CD14-positive monocyte (primary cell): ENCODE measurements around the gene INSYN2B. TPM values are rescaled to one million over a fixed set of nuclear protein-coding genes. Genes with fewer than 3 reads are reported as not detected.

Experiments
- DNase-seq, 3 donors: peaks; one replicate each; pipeline ENCODE4 v3.0.0-alpha.2; 2011 to 2022
- H2AFZ ChIP-seq: 2 replicates; pipeline ENCODE4 v1.6.0; 2012; ENCODE audit warnings: mild to moderate bottlenecking, low read depth, low read length, inconsistent platforms; ENCODE audit not compliant: insufficient read depth, poor library complexity, severe bottlenecking
- H3K27ac ChIP-seq, 2 donors: 1 replicate in 1 of 2; 2 replicates in 1 of 2; pipeline ENCODE4 v1.5.1; 2012 to 2013; ENCODE audit warnings: low read length in 2 of 2, control low read depth in 1 of 2, inconsistent platforms in 1 of 2, low read depth in 1 of 2, mild to moderate bottlenecking in 1 of 2
- H3K27me3 ChIP-seq, 2 donors: one replicate each; pipeline versions ENCODE4 v1.6.0 to v1.6.1; 2011 to 2013; ENCODE audit warnings: low read length in 2 of 2; ENCODE audit not compliant: control insufficient read depth in 2 of 2, insufficient read depth in 2 of 2
- H3K36me3 ChIP-seq, 2 donors: replicated peaks in 1 of 2; 1 replicate in 1 of 2; 2 replicates in 1 of 2; pipeline versions ENCODE4 v1.5.1 to v1.6.1; 2012 to 2013; ENCODE audit warnings: low read length in 2 of 2, control low read depth in 1 of 2, inconsistent platforms in 1 of 2, mild to moderate bottlenecking in 1 of 2; ENCODE audit not compliant: insufficient read depth in 2 of 2, control insufficient read depth in 1 of 2
- H3K4me1 ChIP-seq, 2 donors: 1 replicate in 1 of 2; 2 replicates in 1 of 2; pipeline versions ENCODE4 v1.5.1 to v1.6.1; 2012 to 2013; ENCODE audit warnings: low read length in 2 of 2, control low read depth in 1 of 2, inconsistent platforms in 1 of 2, mild to moderate bottlenecking in 1 of 2, moderate library complexity in 1 of 2; ENCODE audit not compliant: insufficient read depth in 2 of 2, control insufficient read depth in 1 of 2
- H3K4me2 ChIP-seq: replicated peaks from 2 replicates; pipeline ENCODE3; 2012; ENCODE audit warnings: low read length, moderate library complexity, mild to moderate bottlenecking; ENCODE audit not compliant: poor library complexity, severe bottlenecking; ENCODE audit errors: extremely low read depth
- H3K4me3 ChIP-seq, 3 experiments: fragments of 200-600 bp in 1 of 3; sonication (generic) in 1 of 3; replicated peaks in 1 of 3; 1 replicate in 2 of 3; 2 replicates in 1 of 3; pipeline ENCODE4 v1.5.1; 2011 to 2013; ENCODE audit warnings: low read length in 3 of 3, mild to moderate bottlenecking in 3 of 3, control low read depth in 2 of 3, low read depth in 2 of 3, inconsistent platforms in 1 of 3, moderate library complexity in 1 of 3
- H3K79me2 ChIP-seq: 2 replicates; pipeline ENCODE4 v1.6.0; 2012; ENCODE audit warnings: mild to moderate bottlenecking, control low read depth, inconsistent platforms, low read length, moderate library complexity; ENCODE audit not compliant: insufficient read depth
- H3K9ac ChIP-seq: 2 replicates; pipeline ENCODE4 v1.6.0; 2017; ENCODE audit warnings: low read length, mild to moderate bottlenecking; ENCODE audit not compliant: insufficient read depth, poor library complexity, severe bottlenecking
- H3K9me3 ChIP-seq, 2 donors: replicated peaks in 1 of 2; 1 replicate in 1 of 2; 2 replicates in 1 of 2; pipeline versions ENCODE4 v1.5.1 to v1.6.1; 2012 to 2013; ENCODE audit warnings: low read length in 2 of 2, control low read depth in 1 of 2; ENCODE audit not compliant: control insufficient read depth in 1 of 2, insufficient read depth in 1 of 2
- H4K20me1 ChIP-seq: 2 replicates; pipeline ENCODE4 v1.6.0; 2012; ENCODE audit warnings: mild to moderate bottlenecking, low read length, control low read depth, moderate library complexity; ENCODE audit not compliant: insufficient read depth
- H3K27ac Mint-ChIP-seq, 7 donors: one replicate each; pipeline ENCODE4 v1.8.0; 2020; ENCODE audit warnings: mild to moderate bottlenecking in 7 of 7, mixed read lengths in 7 of 7, moderate library complexity in 6 of 7, inconsistent platforms in 2 of 7
- H3K27me3 Mint-ChIP-seq, 3 donors: one replicate each; pipeline ENCODE4 v1.8.0; 2021 to 2022; ENCODE audit warnings: low read depth in 3 of 3, mild to moderate bottlenecking in 3 of 3, mixed read lengths in 3 of 3, moderate library complexity in 3 of 3, inconsistent platforms in 1 of 3
- H3K36me3 Mint-ChIP-seq, 2 donors: one replicate each; pipeline ENCODE4 v1.8.0; 2020; ENCODE audit warnings: mixed read lengths in 2 of 2, inconsistent platforms in 1 of 2, mild to moderate bottlenecking in 1 of 2
- H3K4me1 Mint-ChIP-seq: one replicate; pipeline ENCODE4 v1.8.0; 2020; ENCODE audit warnings: mild to moderate bottlenecking, mixed read lengths
- H3K4me3 Mint-ChIP-seq, 2 donors: one replicate each; pipeline ENCODE4 v1.8.0; 2020; ENCODE audit warnings: mild to moderate bottlenecking in 2 of 2, mixed read lengths in 2 of 2, moderate library complexity in 1 of 2
- H3K9me3 Mint-ChIP-seq, 7 donors: one replicate each; pipeline ENCODE4 v1.8.0; 2020 to 2022; ENCODE audit warnings: mixed read lengths in 7 of 7, mild to moderate bottlenecking in 6 of 7, moderate library complexity in 6 of 7, inconsistent platforms in 2 of 7
- WGBS: methylation state at CpG from one replicate; pipeline ENCODE4 v1.1.5; 2013; ENCODE audit warnings: missing lambda C conversion rate; ENCODE audit not compliant: insufficient coverage; 5-methylcytosine and 5-hydroxymethylcytosine counted together
- intact Hi-C, 2 donors: fragments of 100-400 bp; cut with micrococcal nuclease; formaldehyde crosslinking; loops; one replicate each; pipeline versions ENCODE4 v1.15.0 to v1.15.1; 2023
- polyA plus RNA-seq, 3 donors: library from polyadenylated mRNA; depleted of rRNA in 1 of 3; unstranded in 2 of 3; stranded (reverse) in 1 of 3; fragments of 300-500 nt in 2 of 3; fragments of >200 nt in 1 of 3; fragmentation: Illumina TruSeq in 2 of 3; gene quantifications; 1 replicate in 2 of 3; 2 replicates in 1 of 3; pipeline ENCODE4 v1.2.3, GENCODE V29; 2012 to 2021
- TF ChIP-seq, protein P1 (sequence below): fragments of 200-600 bp; IDR thresholded peaks from one replicate; pipeline ENCODE4 v1.8.0; 2022; ENCODE audit warnings: antibody characterized with exemption, mild to moderate bottlenecking

INSYN2B gene
- polyA plus RNA-seq, 3 donors: 0.17 TPM; not detected in 2

DNA sequence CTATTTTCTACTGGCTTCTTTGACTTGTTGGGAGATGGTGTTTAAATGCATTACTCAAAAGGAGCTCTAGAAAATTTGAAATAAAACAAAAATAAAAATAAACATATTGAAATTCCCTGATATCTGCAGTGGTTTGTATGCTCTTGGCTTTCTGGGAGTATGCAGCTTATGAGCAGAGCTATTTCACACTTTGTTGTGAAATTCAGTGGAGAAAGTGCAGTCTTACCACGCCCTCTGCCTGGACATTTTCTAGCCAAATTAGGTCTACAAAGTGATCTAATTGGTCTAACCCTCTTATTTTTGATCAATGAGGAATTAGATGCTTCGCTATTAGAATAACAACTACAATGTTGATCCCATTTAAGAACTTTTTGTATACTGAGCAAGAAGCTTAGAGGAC, 66.8 kb downstream of the INSYN2B start:
- H3K27ac Mint-ChIP-seq: no peak overlapping the region
- H3K36me3 Mint-ChIP-seq: peaks cover 37 to 64% of the 10 kb centered on the region in 2 donors
- no peak overlapping the region for H3K4me3 Mint-ChIP-seq
- TF ChIP-seq, protein P1, sequence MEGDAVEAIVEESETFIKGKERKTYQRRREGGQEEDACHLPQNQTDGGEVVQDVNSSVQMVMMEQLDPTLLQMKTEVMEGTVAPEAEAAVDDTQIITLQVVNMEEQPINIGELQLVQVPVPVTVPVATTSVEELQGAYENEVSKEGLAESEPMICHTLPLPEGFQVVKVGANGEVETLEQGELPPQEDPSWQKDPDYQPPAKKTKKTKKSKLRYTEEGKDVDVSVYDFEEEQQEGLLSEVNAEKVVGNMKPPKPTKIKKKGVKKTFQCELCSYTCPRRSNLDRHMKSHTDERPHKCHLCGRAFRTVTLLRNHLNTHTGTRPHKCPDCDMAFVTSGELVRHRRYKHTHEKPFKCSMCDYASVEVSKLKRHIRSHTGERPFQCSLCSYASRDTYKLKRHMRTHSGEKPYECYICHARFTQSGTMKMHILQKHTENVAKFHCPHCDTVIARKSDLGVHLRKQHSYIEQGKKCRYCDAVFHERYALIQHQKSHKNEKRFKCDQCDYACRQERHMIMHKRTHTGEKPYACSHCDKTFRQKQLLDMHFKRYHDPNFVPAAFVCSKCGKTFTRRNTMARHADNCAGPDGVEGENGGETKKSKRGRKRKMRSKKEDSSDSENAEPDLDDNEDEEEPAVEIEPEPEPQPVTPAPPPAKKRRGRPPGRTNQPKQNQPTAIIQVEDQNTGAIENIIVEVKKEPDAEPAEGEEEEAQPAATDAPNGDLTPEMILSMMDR: no peak
- no peaks in the 10 kb centered on the region for H3K27me3 ChIP-seq
- WGBS: no CpG with 5 or more reads among the region's 2 CpGs
- H3K27me3 Mint-ChIP-seq: no peaks in the 10 kb centered on the region
- no peak overlapping the region for H3K9ac ChIP-seq
- peaks cover 6% of the 10 kb centered on the region for H3K79me2 ChIP-seq
- peaks cover 4% of the 10 kb centered on the region for H3K4me1 Mint-ChIP-seq
- H3K36me3 ChIP-seq: peaks cover 15 to 69% of the 10 kb centered on the region in 2 donors
- no peak overlapping the region for H3K4me2 ChIP-seq
- no peaks in the 10 kb centered on the region for H3K4me1 ChIP-seq
- H2AFZ ChIP-seq: no peak overlapping the region
- intact Hi-C loops: no loop called here
- H3K9me3 Mint-ChIP-seq: no peaks in the 10 kb centered on the region
- no peak for DNase-seq
- no peaks in the 10 kb centered on the region for H3K9me3 ChIP-seq
- peaks cover 100% of the 10 kb centered on the region for H4K20me1 ChIP-seq
- H3K4me3 ChIP-seq: no peak overlapping the region
- no peak overlapping the region for H3K27ac ChIP-seq

DNA sequence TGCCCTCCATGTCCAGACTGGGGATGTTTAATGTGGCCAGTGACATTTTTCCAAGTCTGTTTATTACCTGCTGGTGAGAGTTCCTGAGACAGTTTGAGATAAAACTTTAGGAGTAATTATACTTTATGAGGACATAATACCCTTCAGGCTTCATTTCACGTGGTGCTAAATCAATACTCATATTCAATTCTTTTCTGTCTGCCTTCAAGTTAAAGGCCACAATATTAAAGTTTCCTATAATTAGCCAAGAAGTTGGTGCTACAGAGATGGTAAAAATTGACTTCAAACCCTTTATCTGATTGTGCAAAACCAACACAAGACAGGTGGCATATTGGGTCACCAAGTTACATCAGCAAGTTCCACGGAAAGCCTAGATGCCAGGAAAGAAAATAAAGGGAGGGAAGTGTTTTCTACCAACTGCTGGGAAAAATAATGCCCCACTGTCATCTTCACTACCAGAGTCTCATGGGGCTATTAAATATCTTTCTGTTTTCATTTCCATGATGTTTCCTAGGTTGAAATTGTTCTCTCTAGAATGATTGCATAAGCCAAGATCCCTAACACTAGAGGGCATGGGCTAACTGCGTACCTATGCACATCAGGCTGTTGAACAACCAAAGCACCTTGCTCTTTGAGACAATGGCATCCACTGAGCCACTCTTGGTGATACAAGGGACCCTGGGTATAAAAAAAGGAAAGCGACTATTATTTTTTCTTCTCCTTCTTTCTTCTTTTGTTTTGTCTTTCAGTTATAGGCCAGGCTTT, 68.7 kb downstream of the INSYN2B start:
- H3K36me3 Mint-ChIP-seq: peaks cover 36 to 59% of the 10 kb centered on the region in 2 donors
- no peaks in the 10 kb centered on the region for H3K27me3 ChIP-seq
- H2AFZ ChIP-seq: no peak overlapping the region
- no peak overlapping the region for H3K4me3 Mint-ChIP-seq
- no peaks in the 10 kb centered on the region for H3K9me3 ChIP-seq
- H3K79me2 ChIP-seq: peaks cover 6% of the 10 kb centered on the region
- H3K27ac Mint-ChIP-seq: no peak overlapping the region
- H3K4me2 ChIP-seq: no peak overlapping the region
- no peaks in the 10 kb centered on the region for H3K9me3 Mint-ChIP-seq
- peaks cover 100% of the 10 kb centered on the region for H4K20me1 ChIP-seq
- DNase-seq: no peak
- WGBS: 40% methylated on average over 1 of the region's 4 CpGs
- H3K4me3 ChIP-seq: no peak overlapping the region
- H3K4me1 ChIP-seq: no peaks in the 10 kb centered on the region
- no peak overlapping the region for H3K27ac ChIP-seq
- H3K27me3 Mint-ChIP-seq: no peaks in the 10 kb centered on the region
- H3K4me1 Mint-ChIP-seq: peaks cover 4% of the 10 kb centered on the region
- intact Hi-C loops: no loop called here
- H3K9ac ChIP-seq: no peak overlapping the region
- TF ChIP-seq, protein P1: no peak
- H3K36me3 ChIP-seq: peaks cover 17 to 70% of the 10 kb centered on the region in 2 donors
